ENCODE measurements around the gene TM7SF2.

DNA sequence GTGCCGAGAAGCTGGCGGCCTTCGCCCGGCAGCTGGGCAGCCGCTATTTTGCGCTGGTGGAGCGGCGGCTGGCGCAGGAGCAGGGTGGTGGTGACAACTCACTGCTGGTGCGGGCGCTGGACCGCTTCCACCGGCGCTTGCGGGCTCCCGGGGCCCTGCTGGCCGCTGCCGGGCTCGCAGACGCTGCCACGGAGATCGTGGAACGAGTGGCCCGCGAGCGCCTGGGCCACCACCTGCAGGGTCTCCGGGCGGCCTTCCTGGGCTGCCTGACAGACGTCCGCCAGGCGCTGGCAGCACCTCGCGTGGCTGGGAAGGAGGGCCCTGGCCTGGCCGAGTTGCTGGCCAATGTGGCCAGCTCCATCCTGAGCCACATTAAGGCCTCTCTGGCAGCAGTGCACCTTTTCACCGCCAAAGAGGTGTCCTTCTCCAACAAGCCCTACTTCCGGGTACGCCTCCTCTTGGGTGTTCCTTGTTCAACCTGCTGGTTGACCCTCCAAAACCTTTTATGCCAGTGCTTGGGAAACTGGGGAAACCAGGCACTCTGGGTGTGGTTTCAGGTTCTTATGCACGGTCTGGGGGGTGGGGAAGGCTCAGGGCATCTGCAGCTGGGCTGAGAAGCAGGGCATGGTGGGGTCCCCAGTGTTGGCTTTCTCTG, 3.1 kb upstream of the TM7SF2 start:
- TF ChIP-seq, protein P1, sequence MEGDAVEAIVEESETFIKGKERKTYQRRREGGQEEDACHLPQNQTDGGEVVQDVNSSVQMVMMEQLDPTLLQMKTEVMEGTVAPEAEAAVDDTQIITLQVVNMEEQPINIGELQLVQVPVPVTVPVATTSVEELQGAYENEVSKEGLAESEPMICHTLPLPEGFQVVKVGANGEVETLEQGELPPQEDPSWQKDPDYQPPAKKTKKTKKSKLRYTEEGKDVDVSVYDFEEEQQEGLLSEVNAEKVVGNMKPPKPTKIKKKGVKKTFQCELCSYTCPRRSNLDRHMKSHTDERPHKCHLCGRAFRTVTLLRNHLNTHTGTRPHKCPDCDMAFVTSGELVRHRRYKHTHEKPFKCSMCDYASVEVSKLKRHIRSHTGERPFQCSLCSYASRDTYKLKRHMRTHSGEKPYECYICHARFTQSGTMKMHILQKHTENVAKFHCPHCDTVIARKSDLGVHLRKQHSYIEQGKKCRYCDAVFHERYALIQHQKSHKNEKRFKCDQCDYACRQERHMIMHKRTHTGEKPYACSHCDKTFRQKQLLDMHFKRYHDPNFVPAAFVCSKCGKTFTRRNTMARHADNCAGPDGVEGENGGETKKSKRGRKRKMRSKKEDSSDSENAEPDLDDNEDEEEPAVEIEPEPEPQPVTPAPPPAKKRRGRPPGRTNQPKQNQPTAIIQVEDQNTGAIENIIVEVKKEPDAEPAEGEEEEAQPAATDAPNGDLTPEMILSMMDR (IDR thresholded peaks at IDR 0.05): no peak
- no peak for TF ChIP-seq POLR2A (IDR thresholded peaks at IDR 0.05)
